Transverse colon (tissue), 4 donors: ENCODE data around the gene NR4A1.

Experiments used
- CTCF ChIP-seq, 5 experiments: fragments of 200-600 bp in 3 of 5; fragments of 450-650 bp in 2 of 5; sonication (generic) in 3 of 5; IDR thresholded peaks; 1 replicate in 2 of 5; 2 replicates in 3 of 5; pipeline ENCODE4 v1.5.1; 2016 to 2017; ENCODE audit warnings: antibody characterized with exemption in 5 of 5, inconsistent platforms in 3 of 5, mild to moderate bottlenecking in 2 of 5, moderate library complexity in 1 of 5
- POLR2A ChIP-seq: fragments of 450-650 bp; IDR thresholded peaks from one replicate; pipeline ENCODE4 v1.6.1; 2016; ENCODE audit warnings: antibody characterized with exemption, mild to moderate bottlenecking, moderate library complexity
- POLR2AphosphoS5 ChIP-seq, 3 donors: sonication (generic); formaldehyde crosslinking; IDR thresholded peaks; one replicate each; pipeline ENCODE4 v1.6.1; 2016; ENCODE audit warnings: antibody characterized with exemption in 3 of 3

- no peak for TF ChIP-seq CTCF (IDR thresholded peaks at IDR 0.05)
- no peak for TF ChIP-seq POLR2A
- peak; percentile 23 to 89 (median 84) for TF ChIP-seq POLR2AphosphoS5 (IDR thresholded peaks at IDR 0.05)
Observed at GRCh38 chr12:52055731-52056711, 4.8 kb downstream of the NR4A1 start.
